ENCODE measurements around the gene SH3RF1. TPM values are rescaled to one million over a fixed set of nuclear protein-coding genes. Genes with fewer than 3 reads are reported as not detected.

SH3RF1 gene
- total RNA-seq, 3 donors from 2014 or later (not counting 1 experiment from before 2014, with no cell fraction given), result 0.54 to 2.4 (median 1.6) TPM

- no peak overlapping the region for H3K27ac ChIP-seq (ENCODE audit: low read length)
- H3K4me1 ChIP-seq (ENCODE audit: control insufficient read depth, insufficient read depth, low read length), result no peaks in the 10 kb centered on the region
- Mint-ChIP-seq H3K9me3 (no peaks in the 10 kb centered on the region), H3K4me3 (no peak overlapping the region), H3K27ac (no peak overlapping the region), H3K27me3 (ENCODE audit: low read depth in 2 of 2) (no peaks in the 10 kb centered on the region), H3K36me3 (no peaks in the 10 kb centered on the region), H3K4me1 (no peaks in the 10 kb centered on the region)
- ATAC-seq, result no peak
- DNase-seq, result no peak
- intact Hi-C loops (cut with micrococcal nuclease), result no loop called here
- no peaks in the 10 kb centered on the region for H3K27me3 ChIP-seq (ENCODE audit: control insufficient read depth, insufficient read depth, low read length)
- no peak for TF ChIP-seq CTCF (IDR thresholded peaks at IDR 0.05)
- 92% methylated on average over 7 of the region's 7 CpGs for WGBS (ENCODE audit: insufficient coverage)
- no peaks in the 10 kb centered on the region for H3K9me3 ChIP-seq (ENCODE audit: control insufficient read depth, insufficient read depth, low read length)
- H3K4me3 ChIP-seq (ENCODE audit: low read length), result no peak overlapping the region
- H3K36me3 ChIP-seq (ENCODE audit: control insufficient read depth, insufficient read depth, low read length), result no peaks in the 10 kb centered on the region
Measured at GRCh38 chr4:169117591-169118081, 153.1 kb downstream of the SH3RF1 start.

- no peaks in the 10 kb centered on the region for H3K27me3 ChIP-seq (ENCODE audit: control insufficient read depth, insufficient read depth, low read length)
Measured at GRCh38 chr4:169116270-169116901, 154.4 kb downstream of the SH3RF1 start.

GRCh38 chr4:169115897-169116254 lies 154.9 kb downstream of the SH3RF1 start:
- intact Hi-C loops (cut with micrococcal nuclease), result no loop called here
- Histone ChIP-seq H3K9me3 (ENCODE audit: control insufficient read depth, insufficient read depth, low read length) (no peaks in the 10 kb centered on the region), H3K27me3 (ENCODE audit: control insufficient read depth, insufficient read depth, low read length) (no peaks in the 10 kb centered on the region), H3K4me1 (ENCODE audit: control insufficient read depth, insufficient read depth, low read length) (no peaks in the 10 kb centered on the region), H3K4me3 (ENCODE audit: low read length) (no peak overlapping the region), H3K36me3 (ENCODE audit: control insufficient read depth, insufficient read depth, low read length) (no peaks in the 10 kb centered on the region), H3K27ac (ENCODE audit: low read length) (no peak overlapping the region)
- no peaks in the 10 kb centered on the region for H3K27me3 Mint-ChIP-seq (ENCODE audit: low read depth in 2 of 2)
- no peak for ATAC-seq
- no peak overlapping the region for H3K4me3 Mint-ChIP-seq
- no peak overlapping the region for H3K27ac Mint-ChIP-seq
- no peaks in the 10 kb centered on the region for H3K4me1 Mint-ChIP-seq
- TF ChIP-seq CTCF (IDR thresholded peaks at IDR 0.05), result no peak
- H3K9me3 Mint-ChIP-seq, result no peaks in the 10 kb centered on the region
- no peaks in the 10 kb centered on the region for H3K36me3 Mint-ChIP-seq
- no peak for DNase-seq
- 76% methylated on average over 3 of the region's 4 CpGs for WGBS (ENCODE audit: insufficient coverage)

More at GRCh38 chr4:169116270-169116901, 154.4 kb downstream of the SH3RF1 start:
- H3K36me3 Mint-ChIP-seq, result no peaks in the 10 kb centered on the region
- 95% methylated on average over 12 of the region's 12 CpGs for WGBS (ENCODE audit: insufficient coverage)
- no peak overlapping the region for H3K27ac Mint-ChIP-seq
- H3K9me3 Mint-ChIP-seq, result no peaks in the 10 kb centered on the region
- H3K4me3 Mint-ChIP-seq, result no peak overlapping the region
- H3K36me3 ChIP-seq (ENCODE audit: control insufficient read depth, insufficient read depth, low read length), result no peaks in the 10 kb centered on the region
- ATAC-seq (no peak), DNase-seq (no peak)
- H3K4me1 ChIP-seq (ENCODE audit: control insufficient read depth, insufficient read depth, low read length), result no peaks in the 10 kb centered on the region
- H3K27ac ChIP-seq (ENCODE audit: low read length), result no peak overlapping the region
- no peak overlapping the region for H3K4me3 ChIP-seq (ENCODE audit: low read length)
- no peaks in the 10 kb centered on the region for H3K9me3 ChIP-seq (ENCODE audit: control insufficient read depth, insufficient read depth, low read length)
- intact Hi-C loops (cut with micrococcal nuclease), result no loop called here
- no peaks in the 10 kb centered on the region for H3K4me1 Mint-ChIP-seq
- TF ChIP-seq CTCF (IDR thresholded peaks at IDR 0.05), result no peak
- H3K27me3 Mint-ChIP-seq (ENCODE audit: low read depth in 2 of 2), result no peaks in the 10 kb centered on the region
